ENCODE data around the gene CASP1.

GRCh38 chr11:105033343-105033742 lies 1.6 kb downstream of the CASP1 start:
- no peak for TF ChIP-seq CTCF (IDR thresholded peaks at IDR 0.05)
- TF ChIP-seq TCF7L2 (IDR thresholded peaks at IDR 0.05; ENCODE audit: low read depth, low read length), result no peak
- no peak for TF ChIP-seq POLR2AphosphoS5 (IDR thresholded peaks at IDR 0.05; ENCODE audit: low read depth, low read length)
- no peak for TF ChIP-seq SIN3A (IDR thresholded peaks at IDR 0.05; ENCODE audit: borderline replicate concordance, insufficient read depth, low read depth, low read length)
- no peak for TF ChIP-seq REST (IDR thresholded peaks at IDR 0.05; ENCODE audit: insufficient read depth in 1 of 2, low read depth in 2 of 2, low read length in 1 of 2)
